SH-SY5Y (cell line): ENCODE data around the gene ROR2.

Experiments
- GATA2 ChIP-seq: IDR thresholded peaks from 2 replicates; pipeline ENCODE4 v1.6.1; 2011; ENCODE audit warnings: mild to moderate bottlenecking, low read depth, low read length
- GATA3 ChIP-seq: IDR thresholded peaks from 2 replicates; pipeline ENCODE4 v1.6.1; 2011; ENCODE audit warnings: low read depth, mild to moderate bottlenecking, low read length, moderate library complexity

DNA sequence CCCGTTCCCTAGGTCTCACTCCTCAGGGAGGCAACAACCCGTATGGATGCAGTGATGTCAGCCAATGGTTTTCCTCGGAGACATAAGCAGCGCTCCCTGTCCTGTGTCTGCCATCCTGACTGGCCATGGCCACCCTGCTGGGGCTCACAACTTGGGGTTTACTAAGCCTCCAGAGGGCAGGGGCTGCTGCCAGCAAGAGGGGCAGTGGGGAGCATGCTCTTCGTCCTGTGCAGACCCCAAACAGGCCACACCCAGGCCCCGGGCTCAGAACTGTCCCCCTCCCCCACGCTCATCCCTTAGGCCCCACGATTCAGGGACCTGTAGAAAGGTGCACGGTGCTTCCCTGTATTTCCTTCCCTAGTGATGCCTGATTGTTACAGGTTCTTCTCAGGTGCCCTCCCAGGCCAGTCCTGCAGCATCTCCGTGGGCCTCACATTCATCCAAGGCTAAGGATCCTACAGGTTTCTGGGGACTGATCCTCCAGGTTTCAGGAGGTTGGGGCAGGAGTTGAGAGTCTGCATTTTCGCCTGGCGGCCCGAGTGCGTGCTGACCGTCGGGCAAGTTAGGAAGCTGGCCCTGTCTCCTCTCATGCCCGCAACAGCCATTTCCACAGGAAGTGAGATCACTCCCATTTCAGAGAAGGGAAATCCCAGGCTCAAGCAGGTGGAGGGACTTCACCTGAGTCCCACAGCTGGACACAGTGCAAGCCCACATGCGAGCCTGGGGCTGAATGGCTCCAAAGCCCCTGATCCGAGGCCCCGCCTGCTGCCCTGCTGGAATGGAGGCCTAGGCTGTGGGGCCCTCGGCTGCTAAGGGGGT, 217.6 kb downstream of the ROR2 start:
- TF ChIP-seq GATA2 (no peak), GATA3 (no peak)
